ENCODE data around the gene C5orf34.
"Not testable (repeated sequence)": the region's sequence is repeated elsewhere in the genome, so short reads cannot be mapped to it uniquely, and the experiment has no call there.

C5orf34 gene

GRCh38 chr5:43543434-43543833 is 28.5 kb upstream of the C5orf34 start:
- DNase-seq (ENCODE audit: low spot score in 2 of 2), result no peak
- no peak for ATAC-seq
- H3K4me1 Mint-ChIP-seq, result peaks cover 16% of the 10 kb centered on the region
- H3K9me3 Mint-ChIP-seq, result no peaks in the 10 kb centered on the region
- peaks cover 97% of the 10 kb centered on the region for H3K36me3 Mint-ChIP-seq
- H3K27ac Mint-ChIP-seq, result peak overlapping the region; percentile 56
- H3K4me3 Mint-ChIP-seq, result no peak overlapping the region

DNA sequence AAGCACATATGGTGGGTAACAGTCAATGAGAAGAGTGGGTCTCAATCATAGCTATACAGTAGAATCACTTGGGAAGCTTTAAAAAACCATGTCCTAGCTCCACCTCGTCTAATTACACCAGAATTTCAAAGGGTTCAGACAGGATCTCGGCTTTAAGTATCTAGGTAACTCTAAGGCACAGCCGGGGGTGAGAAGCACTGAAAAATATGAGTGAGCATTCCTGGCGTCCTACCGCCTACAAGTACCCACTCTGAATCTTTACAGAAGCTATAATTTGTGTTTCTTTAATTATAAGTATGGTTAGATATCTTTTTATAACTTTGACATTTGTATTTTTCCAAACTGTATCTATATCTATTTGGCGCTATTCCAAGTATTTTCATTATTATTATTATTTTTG is 25.8 kb upstream of the C5orf34 start:
- Mint-ChIP-seq H3K4me3 (no peak overlapping the region), H3K9me3 (no peaks in the 10 kb centered on the region), H3K36me3 (peaks cover 96% of the 10 kb centered on the region), H3K27ac (no peak overlapping the region), H3K4me1 (peaks cover 16% of the 10 kb centered on the region)
- DNase-seq (ENCODE audit: low spot score in 2 of 2) (no peak), ATAC-seq (no peak)

GRCh38 chr5:43536972-43537371 is 22.0 kb upstream of the C5orf34 start:
- H3K4me3 Mint-ChIP-seq, result no peak overlapping the region
- H3K4me1 Mint-ChIP-seq, result no peaks in the 10 kb centered on the region
- H3K27ac Mint-ChIP-seq, result no peak overlapping the region
- DNase-seq (ENCODE audit: low spot score in 2 of 2) (no peak), ATAC-seq (no peak)
- no peaks in the 10 kb centered on the region for H3K9me3 Mint-ChIP-seq
- H3K36me3 Mint-ChIP-seq, result peaks cover 96% of the 10 kb centered on the region

DNA sequence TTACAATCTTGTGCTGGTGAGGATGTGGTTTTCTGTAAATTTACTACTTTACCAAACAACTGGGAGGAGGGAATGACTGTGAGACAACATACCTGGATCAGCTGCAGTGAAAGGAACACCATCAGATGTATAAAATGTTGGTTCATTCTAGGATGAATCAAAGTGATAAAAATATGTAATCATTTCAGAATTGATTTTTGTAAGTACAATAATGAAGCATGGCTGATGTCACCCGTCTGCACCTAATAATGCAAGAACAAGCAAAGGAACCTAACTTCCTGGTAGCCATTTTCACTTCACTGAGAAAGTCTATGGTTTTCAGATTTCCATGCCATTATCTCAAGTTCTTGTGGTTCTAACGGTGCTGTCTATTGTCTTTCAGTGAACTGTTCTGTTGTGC is 18.7 kb upstream of the C5orf34 start:
- H3K4me1 Mint-ChIP-seq, result no peaks in the 10 kb centered on the region
- ATAC-seq, result peak; percentile 82
- H3K27ac Mint-ChIP-seq, result peak overlapping the region; percentile 72
- no peak for DNase-seq (ENCODE audit: low spot score in 2 of 2)
- no peaks in the 10 kb centered on the region for H3K9me3 Mint-ChIP-seq
- no peak overlapping the region for H3K4me3 Mint-ChIP-seq
- H3K36me3 Mint-ChIP-seq, result peaks cover 99% of the 10 kb centered on the region

GRCh38 chr5:43530648-43531047 is 15.7 kb upstream of the C5orf34 start:
- Mint-ChIP-seq H3K4me3 (no peak overlapping the region), H3K4me1 (no peaks in the 10 kb centered on the region), H3K36me3 (peaks cover 94% of the 10 kb centered on the region), H3K27ac (no peak overlapping the region), H3K9me3 (no peaks in the 10 kb centered on the region)
- ATAC-seq (no peak), DNase-seq (ENCODE audit: low spot score in 2 of 2) (no peak)

DNA sequence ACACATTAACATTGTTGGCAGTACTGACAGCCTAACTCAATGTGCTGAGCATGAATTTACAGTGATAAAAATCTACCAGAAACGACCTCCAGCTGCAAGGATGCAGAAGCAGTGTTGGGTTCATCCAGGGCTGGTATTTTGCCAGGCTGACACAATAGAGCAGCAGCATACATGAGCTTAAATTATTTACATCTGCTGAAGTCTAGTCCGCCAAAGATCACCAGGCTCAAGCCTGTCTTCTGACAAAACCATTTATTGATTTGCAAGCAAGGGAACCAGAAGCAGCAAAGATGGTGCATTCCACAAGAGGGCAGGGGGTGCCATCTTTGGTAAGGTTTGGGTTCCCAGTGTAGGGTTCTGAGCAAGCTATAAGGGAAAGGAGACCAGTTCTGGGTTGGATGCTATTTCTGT is 8.7 kb upstream of the C5orf34 start:
- Mint-ChIP-seq H3K4me1 (no peaks in the 10 kb centered on the region), H3K9me3 (no peaks in the 10 kb centered on the region), H3K36me3 (peaks cover 40% of the 10 kb centered on the region), H3K4me3 (no peak overlapping the region), H3K27ac (peak overlapping the region; percentile 5)
- no peak for ATAC-seq
- no peak for DNase-seq (ENCODE audit: low spot score in 2 of 2)

DNA sequence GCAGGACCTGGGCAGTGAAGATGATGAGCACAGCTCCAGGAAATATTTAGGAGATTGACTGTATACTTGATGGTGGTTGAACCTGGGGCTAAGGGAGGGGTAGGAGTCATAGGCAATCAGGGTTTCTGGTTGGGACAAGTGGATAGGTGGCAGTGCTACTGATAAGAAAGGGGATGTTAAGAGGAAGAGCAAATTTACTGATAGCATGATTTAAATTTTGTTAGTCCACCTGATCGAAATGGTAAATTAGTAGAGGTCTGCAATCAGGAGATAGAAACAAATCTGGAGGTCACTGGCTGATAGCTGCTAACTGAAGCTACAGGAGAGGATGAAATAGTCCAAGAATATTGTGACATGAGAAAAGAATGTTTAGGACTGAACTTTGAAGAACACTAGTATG is 5.7 kb upstream of the C5orf34 start:
- peaks cover 7% of the 10 kb centered on the region for H3K4me1 Mint-ChIP-seq
- no peak for DNase-seq (ENCODE audit: low spot score in 2 of 2)
- ATAC-seq, result no peak
- H3K9me3 Mint-ChIP-seq, result no peaks in the 10 kb centered on the region
- no peak overlapping the region for H3K27ac Mint-ChIP-seq
- peaks cover 21% of the 10 kb centered on the region for H3K36me3 Mint-ChIP-seq
- H3K4me3 Mint-ChIP-seq, result no peak overlapping the region

GRCh38 chr5:43515678-43516048 is 715 bp upstream of the C5orf34 start:
- ATAC-seq, result no peak
- Mint-ChIP-seq H3K36me3 (peaks cover 22% of the 10 kb centered on the region), H3K4me1 (peaks cover 34% of the 10 kb centered on the region), H3K4me3 (peak overlapping the region; percentile 84), H3K27ac (peak overlapping the region; percentile 94), H3K9me3 (no peaks in the 10 kb centered on the region)
- DNase-seq (ENCODE audit: low spot score in 2 of 2), result no peak

DNA sequence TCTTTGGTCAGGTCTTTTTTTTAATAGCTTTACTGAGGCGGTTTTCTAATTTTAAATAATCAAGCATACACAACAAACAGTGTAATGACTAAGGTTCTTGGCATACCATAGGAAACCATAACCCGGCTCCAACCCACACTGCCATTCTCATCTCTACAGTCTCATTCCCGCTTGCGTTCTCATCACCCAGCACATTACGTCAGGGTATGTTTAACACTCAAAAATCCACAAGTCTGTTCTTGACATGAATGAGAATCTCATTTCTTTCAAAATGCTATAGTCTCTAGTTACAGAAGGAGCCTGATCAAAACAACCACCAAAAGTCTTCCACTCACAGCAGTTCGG is 505 bp downstream of the C5orf34 start:
- Mint-ChIP-seq H3K4me3 (peak overlapping the region; percentile 84), H3K36me3 (peaks cover 22% of the 10 kb centered on the region), H3K9me3 (no peaks in the 10 kb centered on the region), H3K4me1 (peaks cover 34% of the 10 kb centered on the region), H3K27ac (peak overlapping the region; percentile 94)
- DNase-seq (ENCODE audit: low spot score in 2 of 2) (no peak), ATAC-seq (peak; percentile 92)

DNA sequence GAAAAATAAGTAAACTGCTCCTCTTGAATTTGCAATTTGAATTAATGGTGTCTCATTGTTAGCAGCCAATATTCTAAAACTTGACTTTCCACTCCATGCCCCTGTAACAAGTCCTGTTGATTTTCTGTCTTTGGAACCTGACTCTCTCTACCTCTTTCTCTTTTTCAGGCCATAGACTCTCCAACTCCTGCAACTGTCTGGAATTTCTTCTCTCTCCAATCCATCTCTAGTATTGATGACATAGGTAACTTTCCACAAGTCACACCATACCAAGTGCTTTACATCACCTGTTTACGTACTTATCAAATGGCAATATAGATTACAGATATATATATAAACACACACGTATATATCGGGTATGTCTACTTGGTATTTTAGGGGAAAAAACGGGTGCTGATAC is 923 bp downstream of the C5orf34 start:
- no peak for ATAC-seq
- peak overlapping the region; percentile 84 for H3K4me3 Mint-ChIP-seq
- DNase-seq (ENCODE audit: low spot score in 2 of 2), result no peak

DNA sequence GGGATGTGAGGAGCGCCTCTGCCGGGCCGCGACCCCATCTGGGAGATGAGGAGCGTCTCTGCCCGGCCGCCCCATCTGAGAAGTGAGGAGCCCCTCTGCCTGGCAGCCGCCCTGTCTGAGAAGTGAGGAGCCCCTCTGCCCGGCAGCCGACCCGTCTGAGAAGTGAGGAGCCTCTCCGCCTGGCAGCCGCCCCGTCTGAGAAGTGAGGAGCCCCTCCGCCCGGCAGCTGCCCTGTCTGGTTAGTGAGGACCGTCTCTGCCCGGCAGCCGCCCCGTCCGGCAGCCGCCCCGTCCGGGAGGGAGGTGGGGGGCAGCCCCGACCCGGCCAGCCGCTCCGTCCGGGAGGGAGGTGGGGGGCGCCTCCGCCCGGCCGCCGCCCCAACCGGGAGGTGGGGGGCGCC is 3.9 kb downstream of the C5orf34 start:
- not testable (repeated sequence) for ATAC-seq; H3K27ac Mint-ChIP-seq; DNase-seq (ENCODE audit: low spot score in 2 of 2); H3K4me3 Mint-ChIP-seq; H3K9me3 Mint-ChIP-seq
- peaks cover 28% of the 10 kb centered on the region for H3K4me1 Mint-ChIP-seq
- H3K36me3 Mint-ChIP-seq, result peaks cover 34% of the 10 kb centered on the region

More for the DNA sequence above, 923 bp downstream of the C5orf34 start:
- Mint-ChIP-seq H3K27ac (peak overlapping the region; percentile 94), H3K9me3 (no peaks in the 10 kb centered on the region), H3K4me1 (peaks cover 34% of the 10 kb centered on the region), H3K36me3 (peaks cover 22% of the 10 kb centered on the region)

DNA sequence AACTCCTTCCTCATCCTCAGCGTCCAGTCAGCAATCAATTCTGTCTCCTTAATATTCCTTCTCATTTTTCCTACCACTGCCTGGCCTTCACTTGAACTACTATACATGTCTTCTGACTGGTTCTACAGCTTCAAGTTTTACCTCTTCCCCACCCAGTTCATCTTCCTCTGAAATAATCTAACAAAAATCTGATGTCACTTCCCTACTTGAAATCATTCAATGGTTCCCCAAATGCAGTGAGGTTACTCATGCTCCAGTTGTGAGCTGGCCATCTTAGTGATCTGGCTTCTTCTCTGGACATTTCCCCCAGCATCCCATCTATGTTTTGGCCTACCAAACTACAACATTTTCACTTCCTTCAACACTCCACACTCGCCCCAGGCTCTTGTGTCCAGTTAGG is 16.4 kb downstream of the C5orf34 start:
- H3K4me1 Mint-ChIP-seq, result peaks cover 5% of the 10 kb centered on the region
- H3K27ac Mint-ChIP-seq, result no peak overlapping the region
- H3K9me3 Mint-ChIP-seq, result no peaks in the 10 kb centered on the region
- no peak overlapping the region for H3K4me3 Mint-ChIP-seq
- ATAC-seq, result no peak
- no peak for DNase-seq (ENCODE audit: low spot score in 2 of 2)
- no peaks in the 10 kb centered on the region for H3K36me3 Mint-ChIP-seq

GRCh38 chr5:43497311-43498104 is 17.4 kb downstream of the C5orf34 start:
- Mint-ChIP-seq H3K4me3 (no peak overlapping the region), H3K9me3 (no peaks in the 10 kb centered on the region), H3K4me1 (peaks cover 5% of the 10 kb centered on the region), H3K27ac (no peak overlapping the region), H3K36me3 (no peaks in the 10 kb centered on the region)
- no peak for ATAC-seq
- no peak for DNase-seq (ENCODE audit: low spot score in 2 of 2)

GRCh38 chr5:43491326-43491725 is 23.6 kb downstream of the C5orf34 start:
- Mint-ChIP-seq H3K9me3 (no peaks in the 10 kb centered on the region), H3K4me1 (no peaks in the 10 kb centered on the region), H3K27ac (no peak overlapping the region), H3K4me3 (no peak overlapping the region), H3K36me3 (peaks cover 22% of the 10 kb centered on the region)
- no peak for ATAC-seq
- no peak for DNase-seq (ENCODE audit: low spot score in 2 of 2)

DNA sequence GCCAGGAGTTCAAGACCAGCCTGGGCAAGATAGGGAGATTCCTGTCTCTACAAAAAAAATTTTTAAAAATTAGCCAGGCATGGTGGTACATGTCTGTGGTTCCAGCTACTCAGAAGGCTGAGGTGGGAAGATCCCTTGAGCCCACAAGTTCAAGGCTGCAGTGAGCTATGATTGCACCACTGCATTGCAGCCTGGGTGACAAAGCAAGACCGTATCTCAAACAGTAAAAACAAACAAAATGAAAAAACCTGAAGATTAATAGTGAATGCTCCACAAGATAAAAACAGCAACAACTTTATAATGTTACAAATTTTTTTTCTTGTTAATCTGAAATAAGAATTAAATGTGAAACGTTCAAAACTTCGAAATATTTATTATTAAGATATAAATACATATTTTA is 28.6 kb downstream of the C5orf34 start:
- Mint-ChIP-seq H3K4me1 (peaks cover 21% of the 10 kb centered on the region), H3K36me3 (peaks cover 38% of the 10 kb centered on the region), H3K4me3 (no peak overlapping the region), H3K27ac (peak overlapping the region; percentile 99), H3K9me3 (no peaks in the 10 kb centered on the region)
- no peak for ATAC-seq
- DNase-seq (ENCODE audit: low spot score in 2 of 2), result no peak

DNA sequence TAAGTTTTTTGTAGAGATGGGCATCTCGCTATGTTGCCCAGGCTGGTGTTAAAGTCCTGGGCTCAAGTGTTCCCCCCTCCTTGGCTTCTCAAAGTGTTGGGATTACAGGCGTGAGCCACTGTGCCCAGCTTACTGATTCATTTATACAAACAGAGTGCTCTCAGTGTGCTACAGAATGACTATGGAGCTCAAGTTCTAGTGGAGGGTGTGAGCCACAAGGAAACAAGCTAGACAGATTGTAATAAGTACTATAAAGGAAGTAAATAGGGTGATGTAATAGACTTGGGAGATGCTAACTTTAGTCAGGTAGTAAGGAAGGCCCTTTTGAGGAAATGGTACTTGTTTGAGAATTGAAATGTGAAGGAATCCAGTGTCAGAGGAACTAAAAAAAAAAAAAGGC is 29.5 kb downstream of the C5orf34 start:
- DNase-seq (ENCODE audit: low spot score in 2 of 2) (no peak), ATAC-seq (peak; percentile 8)
- H3K4me3 Mint-ChIP-seq, result peak overlapping the region; percentile 95

More for the DNA sequence above, 29.5 kb downstream of the C5orf34 start:
- Mint-ChIP-seq H3K9me3 (no peaks in the 10 kb centered on the region), H3K4me1 (peaks cover 21% of the 10 kb centered on the region), H3K36me3 (peaks cover 31% of the 10 kb centered on the region), H3K27ac (peak overlapping the region; percentile 99)

Data from stimulated activated effector memory CD8-positive, alpha-beta T cell treated with anti-CD3 and anti-CD28 coated beads, Interleukin-12 subunit alpha, Interleukin-12 subunit beta, amount 100 ng/mL, for 72 hours (primary cell).